Kidney (tissue), 14 donors: ENCODE results near the gene PWWP2B. TPM values are rescaled to one million over a fixed set of nuclear protein-coding genes. Genes with fewer than 3 reads are reported as not detected.
"Not testable (repeated sequence)": the region's sequence is repeated elsewhere in the genome, so short reads cannot be mapped to it uniquely, and the experiment has no call there.

Experiments
- DNase-seq, 5 donors: peaks; one replicate each; pipeline ENCODE4 v3.0.0-alpha.2; 2013 to 2020
- FAIRE-seq: peaks from 2 replicates; lab custom pipeline; 2012; peaks lifted over from hg19 to GRCh38; lab: Jason Lieb, UNC
- H3K27ac ChIP-seq, 2 donors: one replicate each; pipeline ENCODE4 v1.7.0; 2013; ENCODE audit warnings: low read depth in 2 of 2, low read length in 2 of 2, inconsistent platforms in 1 of 2
- H3K27me3 ChIP-seq: one replicate; pipeline ENCODE4 v1.7.1; 2013; ENCODE audit warnings: low read length, inconsistent platforms; ENCODE audit not compliant: control insufficient read depth, insufficient read depth
- H3K36me3 ChIP-seq, 3 donors: one replicate each; pipeline versions ENCODE4 v1.7.0 to v1.7.1; 2013; ENCODE audit warnings: low read length in 3 of 3, control low read depth in 1 of 3, inconsistent platforms in 1 of 3; ENCODE audit not compliant: insufficient read depth in 3 of 3, control insufficient read depth in 2 of 3
- H3K4me1 ChIP-seq, 3 donors: one replicate each; pipeline versions ENCODE4 v1.7.0 to v1.7.1; 2013; ENCODE audit warnings: low read length in 3 of 3, inconsistent platforms in 1 of 3, low read depth in 1 of 3; ENCODE audit not compliant: control insufficient read depth in 2 of 3, insufficient read depth in 2 of 3
- H3K4me3 ChIP-seq, 3 donors: one replicate each; pipeline versions ENCODE4 v1.7.0 to v1.8.1; 2013; ENCODE audit warnings: low read length in 3 of 3, control low read depth in 1 of 3, inconsistent platforms in 1 of 3
- H3K9ac ChIP-seq, 3 donors: one replicate each; pipeline versions ENCODE4 v1.7.0 to v1.7.1; 2013; ENCODE audit warnings: low read length in 3 of 3, control low read depth in 1 of 3, inconsistent platforms in 1 of 3
- H3K9me3 ChIP-seq, 3 donors: one replicate each; pipeline versions ENCODE4 v1.7.0 to v1.7.1; 2013; ENCODE audit warnings: low read length in 3 of 3, control low read depth in 1 of 3, inconsistent platforms in 1 of 3; ENCODE audit not compliant: control insufficient read depth in 2 of 3, insufficient read depth in 1 of 3
- intact Hi-C: fragments of 100-400 bp; cut with DNase I; formaldehyde crosslinking; loops from one replicate; pipeline ENCODE4 v1.11.1; 2022
- polyA plus RNA-seq: library from polyadenylated mRNA; stranded (reverse); fragments of 350-450 nt; fragmentation: Illumina TruSeq; extraction: RNeasy Lipid Tissue Mini Kit (QIAGEN cat#74804); gene quantifications from one replicate; pipeline ENCODE4 v1.2.3, GENCODE V29; 2014; ENCODE audit warnings: low read depth, low replicate concordance; ENCODE audit not compliant: insufficient read depth
- total RNA-seq: library from RNA; stranded (reverse); fragmentation: NEBNext Ultra II Directional; extraction: Animal tissue kit (Norgen Biotek cat#: 25700); gene quantifications from one replicate; pipeline ENCODE4 v1.2.1, GENCODE V29; 2021
- TF ChIP-seq, protein P1 (sequence below): IDR thresholded peaks from 3 replicates; pipeline ENCODE4 v1.5.1; 2012; ENCODE audit warnings: mild to moderate bottlenecking, moderate library complexity, borderline replicate concordance; ENCODE audit not compliant: insufficient read depth; ENCODE audit errors: extremely low read depth
- donor health status: control.
- donor health status: control.
- donor health status: control.
- donor health status: control.
- donor health status: control.
- donor health status: DM: yes; HTN: yes; CAD: no.
- donor health status: Normal renal cell carcinoma (clear cell type).

The PWWP2B gene
- total and polyA plus RNA-seq, 2 donors from 2014 or later, result 12.9 to 24.3 TPM

DNA sequence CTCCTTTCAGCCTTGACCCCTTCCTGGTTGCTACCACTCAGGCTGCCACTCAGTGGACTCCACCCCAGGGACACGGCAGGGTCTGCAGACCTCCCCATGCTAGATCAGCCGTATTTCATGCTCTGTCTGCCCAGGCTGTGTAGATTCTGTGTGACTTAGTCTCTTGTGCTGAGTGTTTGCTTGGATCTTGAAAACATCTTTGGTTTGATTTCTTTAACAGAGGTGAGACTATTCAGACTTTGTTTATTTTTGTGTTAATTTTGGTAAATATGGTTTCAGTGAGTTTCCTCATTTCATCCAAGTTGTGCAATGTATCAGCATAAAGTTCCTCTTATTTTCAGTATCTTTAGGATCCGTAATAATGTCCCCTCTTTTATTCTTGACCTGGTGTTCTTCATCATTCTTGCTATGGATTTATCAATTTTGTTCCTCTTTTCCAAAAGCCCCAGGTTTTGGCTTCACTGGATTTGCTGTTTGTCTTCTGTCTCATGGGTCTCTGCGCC is 21.2 kb upstream of the PWWP2B start:
- Histone ChIP-seq H3K4me1 (no peaks in the 10 kb centered on the region), H3K4me3 (no peak overlapping the region), H3K27ac (no peak overlapping the region), H3K36me3 (no peaks in the 10 kb centered on the region), H3K9ac (no peak overlapping the region), H3K27me3 (no peaks in the 10 kb centered on the region), H3K9me3 (no peaks in the 10 kb centered on the region)
- DNase-seq (no peak), FAIRE-seq (no peak)
- intact Hi-C loops, result no loop called here
- TF ChIP-seq, protein P1, sequence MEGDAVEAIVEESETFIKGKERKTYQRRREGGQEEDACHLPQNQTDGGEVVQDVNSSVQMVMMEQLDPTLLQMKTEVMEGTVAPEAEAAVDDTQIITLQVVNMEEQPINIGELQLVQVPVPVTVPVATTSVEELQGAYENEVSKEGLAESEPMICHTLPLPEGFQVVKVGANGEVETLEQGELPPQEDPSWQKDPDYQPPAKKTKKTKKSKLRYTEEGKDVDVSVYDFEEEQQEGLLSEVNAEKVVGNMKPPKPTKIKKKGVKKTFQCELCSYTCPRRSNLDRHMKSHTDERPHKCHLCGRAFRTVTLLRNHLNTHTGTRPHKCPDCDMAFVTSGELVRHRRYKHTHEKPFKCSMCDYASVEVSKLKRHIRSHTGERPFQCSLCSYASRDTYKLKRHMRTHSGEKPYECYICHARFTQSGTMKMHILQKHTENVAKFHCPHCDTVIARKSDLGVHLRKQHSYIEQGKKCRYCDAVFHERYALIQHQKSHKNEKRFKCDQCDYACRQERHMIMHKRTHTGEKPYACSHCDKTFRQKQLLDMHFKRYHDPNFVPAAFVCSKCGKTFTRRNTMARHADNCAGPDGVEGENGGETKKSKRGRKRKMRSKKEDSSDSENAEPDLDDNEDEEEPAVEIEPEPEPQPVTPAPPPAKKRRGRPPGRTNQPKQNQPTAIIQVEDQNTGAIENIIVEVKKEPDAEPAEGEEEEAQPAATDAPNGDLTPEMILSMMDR, result no peak

DNA sequence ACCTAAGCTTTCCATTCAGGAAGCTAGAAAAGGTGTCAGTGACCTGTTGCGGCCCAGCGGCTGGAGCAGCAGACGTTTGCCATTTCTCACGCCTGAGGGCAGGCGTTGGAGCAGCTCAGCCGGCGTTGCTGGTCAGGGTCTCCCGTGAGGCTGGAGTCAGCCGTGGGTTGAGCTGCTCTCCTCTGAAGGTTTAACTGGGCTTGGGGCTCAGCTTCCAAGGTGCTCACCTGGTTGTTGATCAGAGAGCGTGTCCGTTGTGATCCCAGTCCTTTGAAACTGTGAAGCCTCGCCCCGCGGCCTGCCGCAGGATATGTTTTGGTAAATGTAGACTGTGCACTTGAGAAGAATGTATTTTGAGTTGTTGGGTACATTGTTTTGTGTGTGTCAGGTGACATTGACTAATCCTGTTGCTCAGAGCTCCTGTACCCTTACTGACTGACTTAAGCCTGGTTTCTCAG is 20.6 kb upstream of the PWWP2B start:
- no peaks in the 10 kb centered on the region for H3K27me3 ChIP-seq
- H3K4me1 ChIP-seq, result no peaks in the 10 kb centered on the region
- H3K36me3 ChIP-seq, result no peaks in the 10 kb centered on the region
- intact Hi-C loops, result no loop called here
- H3K9ac ChIP-seq, result no peak overlapping the region
- no peaks in the 10 kb centered on the region for H3K9me3 ChIP-seq
- TF ChIP-seq, protein P1, result no peak
- no peak overlapping the region for H3K27ac ChIP-seq
- H3K4me3 ChIP-seq, result no peak overlapping the region
- peak in 2 of 5 donors; percentile 28 to 42 for DNase-seq
- no peak for FAIRE-seq

DNA sequence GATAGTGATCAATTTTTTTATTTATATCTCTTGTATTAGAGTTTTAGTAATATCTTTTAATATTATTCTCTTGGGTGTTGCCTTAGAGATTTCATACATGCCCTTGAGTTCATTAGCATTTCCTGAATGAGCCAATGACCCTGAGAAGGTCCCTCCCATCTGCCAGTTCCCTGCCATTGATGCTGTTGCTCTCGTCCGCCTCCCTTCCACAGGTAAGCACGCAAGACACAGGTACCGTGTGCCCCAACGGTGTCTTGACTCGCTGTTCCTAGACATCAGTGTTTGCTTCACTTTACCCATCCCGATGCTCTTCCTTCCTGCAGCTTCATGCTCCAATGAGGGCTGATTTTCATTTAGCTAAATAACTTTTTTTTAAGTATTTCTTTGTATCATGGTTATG is 19.7 kb upstream of the PWWP2B start:
- Histone ChIP-seq H3K27ac (no peak overlapping the region), H3K4me1 (no peaks in the 10 kb centered on the region), H3K27me3 (no peaks in the 10 kb centered on the region), H3K36me3 (no peaks in the 10 kb centered on the region), H3K9me3 (no peaks in the 10 kb centered on the region), H3K9ac (no peak overlapping the region), H3K4me3 (no peak overlapping the region)
- DNase-seq, result peak in 1 of 5 donors; percentile 31
- FAIRE-seq, result no peak
- TF ChIP-seq, protein P1, result no peak
- intact Hi-C loops, result no loop called here

DNA sequence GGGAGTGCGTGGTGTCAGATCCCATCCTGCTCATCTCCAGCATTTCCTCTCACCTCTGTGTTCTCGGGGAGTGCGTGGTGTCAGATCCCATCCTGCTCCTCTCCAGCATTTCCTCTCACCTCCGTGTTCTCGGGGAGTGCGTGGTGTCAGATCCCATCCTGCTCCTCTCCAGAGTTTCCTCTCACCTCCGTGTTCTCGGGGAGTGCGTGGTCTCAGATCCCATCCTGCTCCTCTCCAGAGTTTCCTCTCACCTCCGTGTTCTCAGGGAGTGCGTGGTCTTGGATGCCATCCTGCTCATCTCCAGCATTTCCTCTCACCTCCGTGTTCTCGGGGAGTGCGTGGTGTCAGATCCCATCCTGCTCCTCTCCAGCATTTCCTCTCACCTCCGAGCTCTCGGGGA is 18.0 kb upstream of the PWWP2B start:
- H3K36me3 ChIP-seq, FAIRE-seq, H3K9me3 ChIP-seq, intact Hi-C loops, H3K27me3 ChIP-seq, H3K4me1 ChIP-seq, H3K9ac ChIP-seq, H3K4me3 ChIP-seq, DNase-seq, H3K27ac ChIP-seq: not testable (repeated sequence)

DNA sequence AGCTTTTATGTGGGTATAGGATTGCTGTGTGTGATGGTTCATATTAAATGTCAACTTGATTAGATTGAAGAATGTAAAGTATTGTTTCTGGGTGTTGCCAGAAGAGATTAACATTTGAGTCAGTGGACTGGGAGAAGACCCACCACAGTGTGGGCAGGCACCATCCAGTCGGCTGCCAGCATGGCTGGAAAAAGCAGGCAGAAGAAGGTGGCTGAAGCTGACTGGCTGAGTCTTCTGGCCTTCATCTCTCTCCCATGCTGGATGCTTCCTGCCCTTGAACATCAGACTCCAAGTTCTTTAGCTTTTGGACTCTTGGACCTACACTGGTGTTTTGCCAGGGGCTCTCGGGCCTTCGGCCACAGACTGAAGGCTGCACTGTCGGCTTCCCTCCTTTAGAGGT is 16.0 kb upstream of the PWWP2B start:
- H3K4me1 ChIP-seq, result not testable (repeated sequence)
- DNase-seq, result peak in 1 of 5 donors; percentile 26

More for the DNA sequence above, 16.0 kb upstream of the PWWP2B start:
- FAIRE-seq, H3K27ac ChIP-seq, H3K9ac ChIP-seq, H3K4me3 ChIP-seq, H3K36me3 ChIP-seq, H3K9me3 ChIP-seq, H3K27me3 ChIP-seq: not testable (repeated sequence)
- intact Hi-C loops, result loop anchor here (5.0 kb wide), 1 partner anchor 76 kb away; no protein-coding TSS in a partner anchor
